OCI-LY1 (cell line): ENCODE data around the gene CD93.

Source experiments
- EZH2 ChIP-seq: fragments of 200-600 bp; sonication (generic), shearing (Covaris generic); IDR thresholded peaks from 2 replicates; pipeline ENCODE4 v1.8.0; 2017; ENCODE audit warnings: borderline replicate concordance, mixed run types, mild to moderate bottlenecking, antibody characterized with exemption, low read length, moderate library complexity, mixed read lengths
- TF ChIP-seq, protein P1 (sequence below): fragments of 200-600 bp; sonication (generic), shearing (Covaris generic); IDR thresholded peaks from 2 replicates; pipeline ENCODE4 v1.5.1; 2017; ENCODE audit warnings: mild to moderate bottlenecking, antibody characterized with exemption, low read length, moderate library complexity, mixed read lengths

DNA sequence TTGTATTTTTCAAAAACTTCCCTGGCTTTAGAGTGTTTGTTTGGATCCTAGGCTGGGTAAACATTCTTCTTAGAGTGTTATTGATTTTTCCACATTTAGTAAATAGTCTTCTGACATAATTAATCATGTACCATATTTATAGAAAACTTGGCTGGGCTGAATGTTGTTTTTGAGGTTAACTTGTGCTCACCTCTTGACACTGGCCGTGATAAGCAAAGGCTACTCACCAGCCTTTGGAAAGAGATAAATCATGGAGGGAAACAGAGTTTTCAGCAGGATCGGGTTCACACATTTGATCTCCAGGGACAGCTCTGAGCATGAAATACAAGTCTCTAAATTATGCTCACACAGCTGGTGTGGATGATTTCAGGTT lies 6.2 kb upstream of the CD93 start:
- TF ChIP-seq, protein P1, sequence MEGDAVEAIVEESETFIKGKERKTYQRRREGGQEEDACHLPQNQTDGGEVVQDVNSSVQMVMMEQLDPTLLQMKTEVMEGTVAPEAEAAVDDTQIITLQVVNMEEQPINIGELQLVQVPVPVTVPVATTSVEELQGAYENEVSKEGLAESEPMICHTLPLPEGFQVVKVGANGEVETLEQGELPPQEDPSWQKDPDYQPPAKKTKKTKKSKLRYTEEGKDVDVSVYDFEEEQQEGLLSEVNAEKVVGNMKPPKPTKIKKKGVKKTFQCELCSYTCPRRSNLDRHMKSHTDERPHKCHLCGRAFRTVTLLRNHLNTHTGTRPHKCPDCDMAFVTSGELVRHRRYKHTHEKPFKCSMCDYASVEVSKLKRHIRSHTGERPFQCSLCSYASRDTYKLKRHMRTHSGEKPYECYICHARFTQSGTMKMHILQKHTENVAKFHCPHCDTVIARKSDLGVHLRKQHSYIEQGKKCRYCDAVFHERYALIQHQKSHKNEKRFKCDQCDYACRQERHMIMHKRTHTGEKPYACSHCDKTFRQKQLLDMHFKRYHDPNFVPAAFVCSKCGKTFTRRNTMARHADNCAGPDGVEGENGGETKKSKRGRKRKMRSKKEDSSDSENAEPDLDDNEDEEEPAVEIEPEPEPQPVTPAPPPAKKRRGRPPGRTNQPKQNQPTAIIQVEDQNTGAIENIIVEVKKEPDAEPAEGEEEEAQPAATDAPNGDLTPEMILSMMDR: no peak
- TF ChIP-seq EZH2: no peak
